GM12878 (cell line): Measurements from ENCODE around the gene ATP6V1G3.

Experiments
- CREB1 ChIP-seq: IDR thresholded peaks from 2 replicates; pipeline ENCODE4 v1.6.1; 2012; ENCODE audit warnings: low read depth, mild to moderate bottlenecking, inconsistent platforms
- EZH2 ChIP-seq: IDR thresholded peaks from 2 replicates; pipeline ENCODE4 v1.6.1; 2012; ENCODE audit warnings: low read depth, mild to moderate bottlenecking, control low read depth, inconsistent platforms, low read length, borderline replicate concordance; ENCODE audit not compliant: control insufficient read depth
- POLR2AphosphoS5 ChIP-seq: IDR thresholded peaks from 2 replicates; pipeline ENCODE4 v1.6.1; 2011; ENCODE audit warnings: mild to moderate bottlenecking, low read length, inconsistent platforms
- ZNF384 ChIP-seq: IDR thresholded peaks from 2 replicates; pipeline ENCODE4 v1.6.1; 2012; ENCODE audit warnings: low read depth, mild to moderate bottlenecking, low read length, improper control_type of control experiment, borderline replicate concordance
- ZZZ3 ChIP-seq: IDR thresholded peaks from 2 replicates; pipeline ENCODE4 v1.6.1; 2011; ENCODE audit warnings: low read depth; ENCODE audit not compliant: control insufficient read depth, insufficient read length
- TF ChIP-seq, protein P1 (sequence below), 3 experiments: IDR thresholded peaks in 2 of 3; conservative IDR thresholded peaks in 1 of 3; 2 replicates each; pipeline ENCODE4 v1.5.1; 2011; ENCODE audit warnings: low read depth in 3 of 3, low read length in 3 of 3, mild to moderate bottlenecking in 3 of 3, control low read depth in 2 of 3, moderate library complexity in 2 of 3, inconsistent platforms in 1 of 3, mixed read lengths in 1 of 3; ENCODE audit not compliant: control insufficient read depth in 2 of 3, insufficient read depth in 1 of 3; ENCODE audit errors: extremely low read depth in 1 of 3
- TF ChIP-seq, protein P2 (sequence below): fragments of 450-650 bp; IDR thresholded peaks from 2 replicates; pipeline ENCODE4 v1.6.1; 2017; ENCODE audit warnings: mild to moderate bottlenecking

DNA sequence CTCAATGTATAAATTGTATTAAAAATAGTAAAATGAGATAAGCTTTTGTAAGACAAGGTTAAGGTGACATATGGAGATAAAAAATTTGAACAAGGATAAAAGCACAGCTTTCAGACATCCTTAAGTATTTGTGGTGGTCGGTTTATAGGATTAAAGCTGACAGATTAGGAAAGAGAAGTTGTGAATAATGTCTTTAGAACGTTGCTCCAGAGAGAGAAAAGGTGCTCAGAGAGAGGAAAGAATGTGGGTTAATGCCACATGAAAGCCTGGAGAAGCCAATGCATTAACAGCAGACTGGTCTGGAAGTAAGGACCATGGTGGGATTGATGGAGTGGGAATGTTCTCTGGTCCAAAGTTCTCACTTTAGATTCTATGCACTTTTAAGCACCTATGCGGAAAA lies 44.8 kb downstream of the ATP6V1G3 start:
- TF ChIP-seq ZZZ3, result no peak
- TF ChIP-seq CREB1, result no peak
- TF ChIP-seq, protein P1, sequence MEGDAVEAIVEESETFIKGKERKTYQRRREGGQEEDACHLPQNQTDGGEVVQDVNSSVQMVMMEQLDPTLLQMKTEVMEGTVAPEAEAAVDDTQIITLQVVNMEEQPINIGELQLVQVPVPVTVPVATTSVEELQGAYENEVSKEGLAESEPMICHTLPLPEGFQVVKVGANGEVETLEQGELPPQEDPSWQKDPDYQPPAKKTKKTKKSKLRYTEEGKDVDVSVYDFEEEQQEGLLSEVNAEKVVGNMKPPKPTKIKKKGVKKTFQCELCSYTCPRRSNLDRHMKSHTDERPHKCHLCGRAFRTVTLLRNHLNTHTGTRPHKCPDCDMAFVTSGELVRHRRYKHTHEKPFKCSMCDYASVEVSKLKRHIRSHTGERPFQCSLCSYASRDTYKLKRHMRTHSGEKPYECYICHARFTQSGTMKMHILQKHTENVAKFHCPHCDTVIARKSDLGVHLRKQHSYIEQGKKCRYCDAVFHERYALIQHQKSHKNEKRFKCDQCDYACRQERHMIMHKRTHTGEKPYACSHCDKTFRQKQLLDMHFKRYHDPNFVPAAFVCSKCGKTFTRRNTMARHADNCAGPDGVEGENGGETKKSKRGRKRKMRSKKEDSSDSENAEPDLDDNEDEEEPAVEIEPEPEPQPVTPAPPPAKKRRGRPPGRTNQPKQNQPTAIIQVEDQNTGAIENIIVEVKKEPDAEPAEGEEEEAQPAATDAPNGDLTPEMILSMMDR (IDR thresholded peaks at IDR 0.05 in 2 of 3, conservative IDR thresholded peaks at IDR 0.05 in 1 of 3; ENCODE audit: control insufficient read depth in 2 of 3, extremely low read depth in 1 of 3, insufficient read depth in 1 of 3, low read depth in 3 of 3, low read length in 3 of 3), result no peak
- TF ChIP-seq EZH2, result no peak
- no peak for TF ChIP-seq ZNF384
- TF ChIP-seq POLR2AphosphoS5, result no peak
- TF ChIP-seq, protein P2, sequence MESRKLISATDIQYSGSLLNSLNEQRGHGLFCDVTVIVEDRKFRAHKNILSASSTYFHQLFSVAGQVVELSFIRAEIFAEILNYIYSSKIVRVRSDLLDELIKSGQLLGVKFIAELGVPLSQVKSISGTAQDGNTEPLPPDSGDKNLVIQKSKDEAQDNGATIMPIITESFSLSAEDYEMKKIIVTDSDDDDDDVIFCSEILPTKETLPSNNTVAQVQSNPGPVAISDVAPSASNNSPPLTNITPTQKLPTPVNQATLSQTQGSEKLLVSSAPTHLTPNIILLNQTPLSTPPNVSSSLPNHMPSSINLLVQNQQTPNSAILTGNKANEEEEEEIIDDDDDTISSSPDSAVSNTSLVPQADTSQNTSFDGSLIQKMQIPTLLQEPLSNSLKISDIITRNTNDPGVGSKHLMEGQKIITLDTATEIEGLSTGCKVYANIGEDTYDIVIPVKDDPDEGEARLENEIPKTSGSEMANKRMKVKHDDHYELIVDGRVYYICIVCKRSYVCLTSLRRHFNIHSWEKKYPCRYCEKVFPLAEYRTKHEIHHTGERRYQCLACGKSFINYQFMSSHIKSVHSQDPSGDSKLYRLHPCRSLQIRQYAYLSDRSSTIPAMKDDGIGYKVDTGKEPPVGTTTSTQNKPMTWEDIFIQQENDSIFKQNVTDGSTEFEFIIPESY, result no peak
